Keratinocyte (primary cell): ENCODE data around the gene RNU6-9.

Experiments used
- CTCF ChIP-seq, 3 experiments: IDR thresholded peaks in 1 of 3; conservative IDR thresholded peaks in 1 of 3; optimal IDR thresholded peaks in 1 of 3; 2 replicates in 2 of 3; 3 replicates in 1 of 3; pipeline versions ENCODE3 to v1.5.1; 2011; ENCODE audit warnings: low read length in 3 of 3, mild to moderate bottlenecking in 3 of 3, moderate library complexity in 2 of 3, control low read depth in 1 of 3, inconsistent platforms in 1 of 3; ENCODE audit not compliant: insufficient read depth in 2 of 3; ENCODE audit errors: extremely low read depth in 1 of 3
- EZH2 ChIP-seq: IDR thresholded peaks from one replicate; pipeline ENCODE4 v1.6.1; 2012; ENCODE audit warnings: inconsistent platforms, mild to moderate bottlenecking, low read length, moderate library complexity

GRCh38 chr19:844546-844971 lies 48.7 kb upstream of the RNU6-9 start:
- TF ChIP-seq CTCF (optimal IDR thresholded peaks at IDR 0.05 in 1 of 3, IDR thresholded peaks at IDR 0.05 in 1 of 3, conservative IDR thresholded peaks at IDR 0.05 in 1 of 3; ENCODE audit: extremely low read depth in 1 of 3, insufficient read depth in 2 of 3, low read length in 3 of 3) (no peak), EZH2 (no peak)
